Amygdala (tissue), 56 donors: Measurements from ENCODE around the gene TRIM14.

Experiments used
- DNase-seq, 56 donors: peaks; one replicate each; lab custom pipeline; 2025; lab: John Stamatoyannopoulos, UW

The TRIM14 gene, protein sequence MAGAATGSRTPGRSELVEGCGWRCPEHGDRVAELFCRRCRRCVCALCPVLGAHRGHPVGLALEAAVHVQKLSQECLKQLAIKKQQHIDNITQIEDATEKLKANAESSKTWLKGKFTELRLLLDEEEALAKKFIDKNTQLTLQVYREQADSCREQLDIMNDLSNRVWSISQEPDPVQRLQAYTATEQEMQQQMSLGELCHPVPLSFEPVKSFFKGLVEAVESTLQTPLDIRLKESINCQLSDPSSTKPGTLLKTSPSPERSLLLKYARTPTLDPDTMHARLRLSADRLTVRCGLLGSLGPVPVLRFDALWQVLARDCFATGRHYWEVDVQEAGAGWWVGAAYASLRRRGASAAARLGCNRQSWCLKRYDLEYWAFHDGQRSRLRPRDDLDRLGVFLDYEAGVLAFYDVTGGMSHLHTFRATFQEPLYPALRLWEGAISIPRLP

GRCh38 chr9:98118640-98119601 is at the start of gene TRIM14:
Gene TRIM14 (minus strand): TSS chr9:98119222. CDS start chr9:98119188, 34 bp downstream.
- peak in 20 of 56 donors; percentile 9 to 54 (median 29) for DNase-seq

GRCh38 chr9:98168153-98168780 is 49.2 kb upstream of the TRIM14 start:
- no peak for DNase-seq

GRCh38 chr9:98164912-98165311 is 45.9 kb upstream of the TRIM14 start:
- no peak for DNase-seq

DNA sequence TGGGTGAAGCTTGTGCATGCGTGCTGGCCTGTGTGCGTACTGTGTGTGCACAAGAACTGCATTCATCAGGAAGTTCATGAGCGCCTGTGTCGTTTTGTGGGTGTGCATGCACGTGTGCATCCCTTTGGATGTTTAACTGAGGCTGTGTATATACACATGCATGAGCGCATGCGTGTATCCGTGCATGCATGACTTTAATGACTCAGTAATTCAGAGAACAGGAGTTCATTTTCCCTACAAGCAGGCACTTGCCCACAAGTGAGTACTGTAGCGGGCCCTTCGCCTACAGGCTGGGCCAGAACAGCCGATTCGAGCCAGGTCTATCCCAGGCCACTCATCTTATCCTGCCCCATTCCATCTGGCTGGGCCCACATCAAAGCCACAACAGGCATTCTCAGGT is 43.6 kb upstream of the TRIM14 start:
- no peak for DNase-seq

DNA sequence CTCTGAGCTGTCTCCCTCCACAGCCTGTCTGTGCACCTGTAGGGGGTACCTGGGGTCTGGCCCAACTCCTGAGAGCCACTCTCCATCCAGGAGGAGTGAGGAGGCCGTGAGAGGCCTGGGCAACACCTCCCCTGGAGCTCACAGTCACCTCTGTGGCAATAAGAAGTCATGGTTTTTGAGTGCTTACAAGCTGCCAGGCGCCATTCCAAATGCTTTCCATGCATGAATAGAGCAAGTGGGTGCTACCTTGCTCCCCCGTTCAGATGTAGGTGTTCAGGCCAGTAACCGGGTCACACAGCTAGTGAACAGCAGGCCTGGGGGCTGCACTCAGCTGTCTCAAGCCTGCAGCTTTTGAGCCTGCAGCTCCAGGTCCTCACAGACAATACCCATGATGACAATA is 42.8 kb upstream of the TRIM14 start:
- DNase-seq = no peak

DNA sequence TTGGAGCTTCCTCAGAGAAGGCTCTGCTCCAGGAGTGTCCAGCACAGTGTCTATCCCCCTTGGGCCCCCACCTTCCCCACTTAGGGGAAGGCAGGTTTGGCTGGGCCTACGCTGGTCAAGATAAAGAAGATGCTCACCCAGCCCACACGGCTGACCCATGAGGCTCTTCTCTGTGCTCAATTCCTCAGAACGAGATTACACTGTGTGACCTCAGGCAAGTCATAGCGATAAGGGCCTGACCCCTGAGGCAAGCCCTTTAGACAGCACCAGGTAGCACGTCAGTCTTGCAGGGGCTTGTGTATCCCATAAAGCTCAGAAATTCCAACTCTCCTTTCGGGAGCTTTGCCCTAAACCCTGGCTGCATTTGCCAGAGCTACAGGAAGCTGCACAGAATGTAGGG is 40.8 kb upstream of the TRIM14 start:
- no peak for DNase-seq

DNA sequence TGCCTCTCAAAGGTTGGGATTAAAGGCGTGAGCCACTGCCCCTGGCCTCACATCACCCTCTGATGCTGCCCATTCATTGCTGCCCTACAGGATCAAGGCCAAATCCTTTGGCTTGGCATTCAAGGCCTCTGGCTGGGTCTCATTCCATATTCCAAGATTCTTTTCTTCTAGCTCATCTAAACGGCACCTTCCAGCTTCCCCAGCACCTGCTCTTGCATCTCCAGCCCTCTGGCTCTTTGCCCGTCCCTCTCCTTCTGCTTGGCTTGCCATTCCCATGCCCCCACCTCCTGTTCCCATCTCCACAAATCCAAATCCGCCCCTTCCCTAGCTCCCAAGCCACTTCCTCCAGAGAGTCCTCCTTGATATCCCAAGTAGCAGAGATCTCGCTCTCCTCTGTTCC is 40.3 kb upstream of the TRIM14 start:
- no peak for DNase-seq

DNA sequence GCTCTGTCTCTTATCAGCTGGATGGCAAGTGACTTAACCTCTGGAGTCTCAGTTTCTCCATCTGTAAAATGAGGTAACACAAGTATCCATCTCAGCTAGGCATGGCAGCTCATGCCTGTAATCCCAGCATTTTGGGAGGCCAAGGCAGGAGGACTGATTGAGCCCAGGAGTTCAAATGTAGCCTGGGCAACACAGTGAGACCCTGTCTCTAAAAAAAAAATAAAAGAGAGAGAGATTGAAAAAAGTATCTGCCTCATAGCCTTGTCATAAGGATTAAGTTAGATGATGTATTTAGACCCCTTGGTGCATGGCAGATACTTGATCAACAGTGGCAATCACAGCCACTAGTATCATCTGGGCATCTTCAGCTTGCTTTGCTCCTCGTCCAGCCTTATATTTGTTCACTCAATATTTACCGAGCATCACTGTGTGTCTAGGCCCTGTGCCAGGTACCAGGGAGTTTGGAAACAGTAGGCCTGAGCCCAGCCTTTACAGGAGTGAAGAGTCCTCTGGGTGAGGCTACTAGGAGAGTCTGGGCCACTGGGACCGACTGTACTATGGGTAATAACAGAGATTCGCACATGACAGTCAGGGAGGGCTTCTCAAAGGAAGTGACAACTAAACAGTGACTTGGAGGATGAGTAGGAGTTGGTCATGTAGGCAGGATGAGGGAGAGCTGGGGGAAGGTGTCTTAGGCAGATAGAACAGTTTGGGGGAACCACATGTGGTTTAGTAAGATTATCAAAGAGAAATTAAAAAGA is 39.2 kb upstream of the TRIM14 start:
- DNase-seq = no peak

GRCh38 chr9:98157372-98157771 is 38.4 kb upstream of the TRIM14 start:
- DNase-seq = no peak

- DNase-seq = no peak
Observed at GRCh38 chr9:98154678-98155077, 35.7 kb upstream of the TRIM14 start.

- DNase-seq = no peak
Observed at GRCh38 chr9:98152526-98152925, 33.5 kb upstream of the TRIM14 start.

DNA sequence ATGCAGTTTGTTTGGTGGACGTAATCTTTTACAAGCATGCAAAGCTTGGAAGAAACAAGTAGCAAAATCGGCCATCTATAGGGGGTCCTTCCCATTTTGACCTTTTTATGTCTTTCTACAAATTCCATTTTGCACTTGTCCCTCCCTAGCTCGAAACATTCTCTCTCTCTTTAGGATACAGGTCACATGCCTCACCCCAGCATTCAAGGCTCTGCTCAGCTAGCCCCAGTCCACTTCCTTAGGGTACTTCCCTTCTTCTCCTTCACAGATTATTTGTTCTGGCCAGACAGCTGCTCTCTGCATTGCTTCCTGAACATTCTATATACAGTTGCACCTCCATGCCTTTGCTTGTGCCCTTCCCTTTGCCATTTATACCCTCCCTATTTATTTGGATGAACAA is 31.7 kb upstream of the TRIM14 start:
- no peak for DNase-seq

GRCh38 chr9:98150164-98150563 is 31.1 kb upstream of the TRIM14 start:
- no peak for DNase-seq

GRCh38 chr9:98149422-98149821 is 30.4 kb upstream of the TRIM14 start:
- DNase-seq = no peak

- no peak for DNase-seq
Observed at GRCh38 chr9:98148486-98148885, 29.5 kb upstream of the TRIM14 start.

- DNase-seq = no peak
Observed at GRCh38 chr9:98147582-98147981, 28.6 kb upstream of the TRIM14 start.

DNA sequence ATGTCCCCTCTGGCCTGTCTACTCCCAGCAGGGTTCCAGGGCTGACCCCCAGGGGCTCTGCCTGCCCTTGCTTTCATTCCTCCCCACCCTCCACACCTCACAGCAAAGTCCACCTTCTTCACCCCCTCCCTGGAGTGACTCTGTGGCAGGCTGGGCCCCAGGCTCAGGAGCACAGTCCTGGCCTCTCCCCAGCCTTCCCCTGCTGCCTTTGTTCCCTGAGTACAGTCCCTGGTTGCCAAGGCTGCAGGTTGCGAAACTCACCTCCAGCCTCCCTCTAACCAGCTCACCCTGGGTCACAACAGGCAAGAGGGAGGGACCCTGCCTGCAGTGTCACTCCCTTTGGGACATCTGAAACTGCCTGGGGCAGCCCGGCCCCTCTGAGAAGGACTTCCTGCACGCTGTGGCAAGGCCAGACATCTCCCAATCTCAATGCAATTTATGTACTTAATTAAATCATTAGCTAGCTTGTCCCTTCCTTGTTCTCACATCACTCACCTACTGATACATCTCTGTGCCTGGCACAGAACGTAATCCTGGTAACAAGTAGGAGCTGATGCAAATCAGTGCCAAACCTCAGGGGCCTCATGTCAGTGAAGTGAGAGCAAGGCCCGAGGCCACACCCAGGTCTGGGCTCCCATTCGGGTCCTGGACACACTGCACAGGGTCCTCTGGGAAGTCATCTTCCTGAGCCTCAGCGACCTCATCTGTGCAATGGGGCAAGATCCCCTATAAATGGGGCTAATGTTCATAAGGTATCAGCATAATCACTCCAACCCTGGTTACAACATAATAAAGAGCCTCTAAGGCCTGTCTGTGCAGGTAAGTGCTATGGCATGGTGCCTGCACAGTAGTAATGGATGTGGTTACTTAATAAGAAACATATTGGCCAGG is 27.3 kb upstream of the TRIM14 start:
- no peak for DNase-seq

- no peak for DNase-seq
Observed at GRCh38 chr9:98144631-98145030, 25.6 kb upstream of the TRIM14 start.

DNA sequence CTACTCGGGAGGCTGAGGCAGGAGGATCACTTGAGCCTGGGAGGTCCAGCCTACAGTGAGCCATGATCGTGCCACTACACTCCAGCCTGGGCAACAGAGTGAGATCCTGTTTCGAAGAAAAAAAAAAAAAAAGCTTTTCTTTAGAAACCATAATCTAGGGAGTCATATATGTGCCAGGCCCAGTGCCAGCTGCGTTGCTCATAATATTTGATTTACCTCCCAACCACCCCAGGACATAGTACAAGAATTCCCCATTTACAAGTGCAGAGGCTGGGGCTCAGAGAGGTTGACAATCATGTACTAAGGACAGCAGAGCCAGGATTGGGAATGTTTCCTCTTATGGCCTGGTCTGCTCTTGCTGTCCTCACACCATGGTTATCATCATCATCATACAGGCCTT is 25.1 kb upstream of the TRIM14 start:
- DNase-seq = no peak
